GM20431 (cell line): ENCODE measurements around the gene ADGRE2.
"Not testable (repeated sequence)": the region's sequence is repeated elsewhere in the genome, so short reads cannot be mapped to it uniquely, and the experiment has no call there.

Source experiments
- in situ Hi-C: fragments of 300-500 bp; cut with MseI, MboI; formaldehyde crosslinking; loops from one replicate; pipeline ENCODE4 v1.15.0; 2020; ENCODE audit warnings: low sequenced_read_pairs; ENCODE audit not compliant: unreplicated experiment

The ADGRE2 gene

GRCh38 chr19:14778110-14778845 is at the start of gene ADGRE2:
Gene ADGRE2 (minus strand): TSS chr19:14778560. CDS start chr19:14776756, 1,804 bp downstream.
- in situ Hi-C loops = not testable (repeated sequence)

- in situ Hi-C loops = no loop called here
Measured at GRCh38 chr19:14826006-14826405, 47.6 kb upstream of the ADGRE2 start.

- in situ Hi-C loops = no loop called here
Measured at GRCh38 chr19:14821937-14822336, 43.6 kb upstream of the ADGRE2 start.

- in situ Hi-C loops = no loop called here
Measured at GRCh38 chr19:14818588-14818987, 40.2 kb upstream of the ADGRE2 start.

GRCh38 chr19:14817052-14817451 is 38.7 kb upstream of the ADGRE2 start:
- in situ Hi-C loops = no loop called here

- in situ Hi-C loops = no loop called here
Measured at GRCh38 chr19:14814982-14815652, 36.8 kb upstream of the ADGRE2 start.

GRCh38 chr19:14809272-14810057 is 31.1 kb upstream of the ADGRE2 start:
- in situ Hi-C loops = no loop called here

GRCh38 chr19:14804765-14805164 is 26.4 kb upstream of the ADGRE2 start:
- in situ Hi-C loops = no loop called here

GRCh38 chr19:14798760-14799159 is 20.4 kb upstream of the ADGRE2 start:
- in situ Hi-C loops = no loop called here

- in situ Hi-C loops = no loop called here
Measured at GRCh38 chr19:14796021-14796420, 17.7 kb upstream of the ADGRE2 start.

GRCh38 chr19:14795078-14795721 is 16.8 kb upstream of the ADGRE2 start:
- in situ Hi-C loops = no loop called here

- in situ Hi-C loops = not testable (repeated sequence)
Measured at GRCh38 chr19:14792250-14792649, 13.9 kb upstream of the ADGRE2 start.

GRCh38 chr19:14786421-14786851 is 8.1 kb upstream of the ADGRE2 start:
- in situ Hi-C loops = no loop called here

GRCh38 chr19:14785102-14785793 is 6.9 kb upstream of the ADGRE2 start:
- in situ Hi-C loops = not testable (repeated sequence)

- in situ Hi-C loops = not testable (repeated sequence)
Measured at GRCh38 chr19:14784730-14785101, 6.4 kb upstream of the ADGRE2 start.

GRCh38 chr19:14783410-14783998 is 5.1 kb upstream of the ADGRE2 start:
- in situ Hi-C loops = not testable (repeated sequence)

- in situ Hi-C loops = no loop called here
Measured at GRCh38 chr19:14782626-14783409, 4.5 kb upstream of the ADGRE2 start.

- in situ Hi-C loops = not testable (repeated sequence)
Measured at GRCh38 chr19:14781713-14782536, 3.6 kb upstream of the ADGRE2 start.
